ENCODE results near the gene ZNF165. TPM values are rescaled to one million over a fixed set of nuclear protein-coding genes. Genes with fewer than 3 reads are reported as not detected.

Gene ZNF165
- total and polyA plus RNA-seq, 2 of the 13 experiments (the other 11 are each of a cell fraction or from before 2014, with no cell fraction given), result 0.58 to 8.6 TPM

GRCh38 chr6:28136585-28137504, 56.5 kb downstream of the ZNF165 start (continued):
- TF ChIP-seq ARID2 (CRISPR knock-in tag; IDR thresholded peaks at IDR 0.05; ENCODE audit: borderline replicate concordance) (no peak), ZNF615 (CRISPR knock-in tag; IDR thresholded peaks at IDR 0.05; ENCODE audit: borderline replicate concordance) (peak; percentile 93; the same call in 1 of the 2 replicates), SP140L (CRISPR knock-in tag; IDR thresholded peaks at IDR 0.05; ENCODE audit: borderline replicate concordance) (peak; percentile 97; the same call in 1 of the 2 replicates), ISL2 (CRISPR knock-in tag; IDR thresholded peaks at IDR 0.05) (peak; percentile 86), POLR2AphosphoS2 (IDR thresholded peaks at IDR 0.05; ENCODE audit: low read depth, low read length) (no peak), KLF12 (CRISPR knock-in tag; IDR thresholded peaks at IDR 0.05; ENCODE audit: borderline replicate concordance) (0 out of 2 replicates have a peak, but pooled peaks have one; percentile 37), BHLHE40 (IDR thresholded peaks at IDR 0.05; ENCODE audit: low read length) (no peak), DDIT3 (CRISPR knock-in tag; IDR thresholded peaks at IDR 0.05) (no peak), TOE1 (CRISPR knock-in tag; IDR thresholded peaks at IDR 0.05) (no peak; the same call in none of the 2 replicates), ZNF432 (CRISPR knock-in tag; IDR thresholded peaks at IDR 0.05; ENCODE audit: borderline replicate concordance) (no peak; the same call in 1 of the 2 replicates), MYNN (CRISPR knock-in tag; IDR thresholded peaks at IDR 0.05; ENCODE audit: low read depth) (0 out of 2 replicates have a peak, but pooled peaks have one; percentile 63), AHR (CRISPR knock-in tag; IDR thresholded peaks at IDR 0.05) (peak; percentile 88; the same call in 1 of the 2 replicates), AHDC1 (CRISPR knock-in tag; IDR thresholded peaks at IDR 0.05; ENCODE audit: borderline replicate concordance) (0 out of 2 replicates have a peak, but pooled peaks have one; percentile 47), NFIC (IDR thresholded peaks at IDR 0.05; ENCODE audit: low read length) (peak; percentile 87), ZFY (CRISPR knock-in tag; IDR thresholded peaks at IDR 0.05) (peak; percentile 96), ELK4 (CRISPR knock-in tag; IDR thresholded peaks at IDR 0.05; ENCODE audit: borderline replicate concordance) (no peak), ZNF160 (CRISPR knock-in tag; IDR thresholded peaks at IDR 0.05) (peak; percentile 67), ZNF317 (CRISPR knock-in tag; IDR thresholded peaks at IDR 0.05) (peak; percentile 91), ZNF121 (CRISPR knock-in tag; IDR thresholded peaks at IDR 0.05) (peak; percentile 66)

All from HepG2 (cell line).